AG09309 (cell line): ENCODE results near the gene ALDH5A1.

Source experiments
- DNase-seq: peaks from one replicate; pipeline ENCODE4 v3.0.0-alpha.2; 2010; ENCODE audit warnings: low read depth
- H3K4me3 ChIP-seq: 2 replicates; pipeline ENCODE4 v1.5.1; 2011; ENCODE audit warnings: mild to moderate bottlenecking, low read depth, low read length, moderate library complexity; ENCODE audit not compliant: control insufficient read depth
- TF ChIP-seq, protein P1 (sequence below): IDR thresholded peaks from 2 replicates; pipeline ENCODE4 v1.5.1; 2011; ENCODE audit warnings: mild to moderate bottlenecking, low read depth, low read length, inconsistent platforms; ENCODE audit not compliant: insufficient read depth, control insufficient read depth; ENCODE audit errors: missing control alignments

ALDH5A1 gene

DNA sequence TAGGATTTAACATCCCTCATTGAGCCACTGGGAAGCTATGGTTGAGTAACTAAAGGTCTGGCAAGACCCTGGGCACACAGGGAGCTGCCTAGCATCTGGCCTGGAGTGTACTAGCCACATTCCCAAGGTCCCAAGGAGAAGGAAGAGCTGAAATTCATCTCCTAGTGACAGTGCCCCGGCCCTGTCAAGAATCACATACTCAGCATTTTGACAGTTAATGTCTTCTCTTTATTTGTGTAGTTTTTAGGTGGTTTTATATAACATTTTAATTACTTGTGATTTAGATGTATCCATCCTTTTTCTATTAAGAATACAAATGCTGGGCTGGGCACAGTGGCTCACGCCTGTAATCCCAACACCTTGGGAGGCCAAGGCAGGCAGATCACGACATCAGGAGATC lies 40.4 kb downstream of the ALDH5A1 start:
- TF ChIP-seq, protein P1, sequence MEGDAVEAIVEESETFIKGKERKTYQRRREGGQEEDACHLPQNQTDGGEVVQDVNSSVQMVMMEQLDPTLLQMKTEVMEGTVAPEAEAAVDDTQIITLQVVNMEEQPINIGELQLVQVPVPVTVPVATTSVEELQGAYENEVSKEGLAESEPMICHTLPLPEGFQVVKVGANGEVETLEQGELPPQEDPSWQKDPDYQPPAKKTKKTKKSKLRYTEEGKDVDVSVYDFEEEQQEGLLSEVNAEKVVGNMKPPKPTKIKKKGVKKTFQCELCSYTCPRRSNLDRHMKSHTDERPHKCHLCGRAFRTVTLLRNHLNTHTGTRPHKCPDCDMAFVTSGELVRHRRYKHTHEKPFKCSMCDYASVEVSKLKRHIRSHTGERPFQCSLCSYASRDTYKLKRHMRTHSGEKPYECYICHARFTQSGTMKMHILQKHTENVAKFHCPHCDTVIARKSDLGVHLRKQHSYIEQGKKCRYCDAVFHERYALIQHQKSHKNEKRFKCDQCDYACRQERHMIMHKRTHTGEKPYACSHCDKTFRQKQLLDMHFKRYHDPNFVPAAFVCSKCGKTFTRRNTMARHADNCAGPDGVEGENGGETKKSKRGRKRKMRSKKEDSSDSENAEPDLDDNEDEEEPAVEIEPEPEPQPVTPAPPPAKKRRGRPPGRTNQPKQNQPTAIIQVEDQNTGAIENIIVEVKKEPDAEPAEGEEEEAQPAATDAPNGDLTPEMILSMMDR, result no peak
- DNase-seq, result no peak
- no peak overlapping the region for H3K4me3 ChIP-seq

DNA sequence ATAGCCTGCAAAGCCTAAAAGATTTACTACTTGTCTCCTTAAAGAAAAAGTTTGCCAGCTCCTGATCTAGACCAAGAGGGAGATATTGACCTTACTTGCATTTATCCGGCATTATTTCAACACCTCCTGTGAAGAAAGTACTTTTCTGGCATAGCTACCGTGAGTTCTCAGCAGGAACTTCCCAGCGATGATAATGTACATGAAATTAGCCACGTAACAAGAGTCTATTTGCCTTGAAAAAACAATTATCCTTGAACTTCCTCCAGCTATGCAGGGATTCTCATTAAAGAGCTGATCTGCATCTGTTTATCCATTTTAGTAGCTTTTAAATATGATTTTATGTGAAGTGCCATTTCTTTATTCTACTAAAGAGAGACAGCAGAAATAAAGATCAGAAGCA lies 41.7 kb downstream of the ALDH5A1 start:
- TF ChIP-seq, protein P1, result no peak
- DNase-seq, result no peak
- H3K4me3 ChIP-seq, result no peak overlapping the region

GRCh38 chr6:24537082-24537699 lies 42.4 kb downstream of the ALDH5A1 start:
- no peak overlapping the region for H3K4me3 ChIP-seq
- TF ChIP-seq, protein P1, result no peak
- DNase-seq, result no peak

DNA sequence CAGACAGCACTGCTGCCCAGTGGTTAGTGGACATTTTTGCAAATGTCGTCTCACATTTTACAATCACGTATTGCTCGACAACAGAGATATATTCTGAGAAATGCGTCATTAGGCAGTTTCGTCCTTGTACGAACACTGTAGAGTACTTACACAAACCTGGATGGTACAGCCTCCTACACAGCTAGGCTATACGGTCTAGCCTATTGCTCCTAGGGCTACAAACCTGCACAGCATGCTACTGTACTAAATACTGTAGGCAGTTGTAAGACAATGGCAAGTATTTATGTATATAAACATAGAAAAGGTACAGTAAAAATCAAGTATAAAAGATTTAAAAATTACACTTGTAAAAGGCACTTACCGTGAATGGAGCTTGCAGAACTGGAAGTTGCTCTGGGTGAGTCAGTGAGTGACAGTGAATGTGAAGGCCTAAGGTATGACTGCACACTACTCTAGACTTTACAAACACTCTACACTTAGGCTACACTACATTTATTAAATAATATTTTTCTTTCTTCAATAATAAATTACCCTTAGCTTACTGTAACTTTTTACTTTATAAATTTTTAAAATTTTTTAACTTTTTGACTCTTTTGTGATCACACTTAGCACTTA lies 43.1 kb downstream of the ALDH5A1 start:
- no peak for DNase-seq
- TF ChIP-seq, protein P1, result no peak
- H3K4me3 ChIP-seq, result no peak overlapping the region

- no peak for DNase-seq
- H3K4me3 ChIP-seq, result no peak overlapping the region
- TF ChIP-seq, protein P1, result no peak
These were observed 44.6 kb downstream of the ALDH5A1 start for GRCh38 chr6:24539416-24539815.

DNA sequence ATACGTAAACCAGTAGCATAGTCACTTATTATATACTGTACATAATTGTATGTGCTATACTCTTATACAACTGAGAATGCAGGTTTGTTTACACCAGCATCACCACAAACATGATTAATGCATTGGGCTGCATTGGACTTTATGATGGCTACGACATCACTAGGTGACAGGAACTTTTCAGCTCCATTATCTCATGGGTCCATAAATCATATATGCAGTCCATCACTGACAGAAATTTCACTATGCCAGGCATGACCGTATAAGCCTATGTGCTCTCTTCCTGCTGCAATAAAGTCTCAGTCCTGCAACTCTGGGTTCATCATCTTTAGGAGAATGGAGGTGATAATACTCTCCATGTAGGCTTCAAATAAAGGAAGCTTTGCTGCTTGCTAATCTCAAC lies 45.4 kb downstream of the ALDH5A1 start:
- TF ChIP-seq, protein P1, result no peak
- H3K4me3 ChIP-seq, result no peak overlapping the region
- no peak for DNase-seq

DNA sequence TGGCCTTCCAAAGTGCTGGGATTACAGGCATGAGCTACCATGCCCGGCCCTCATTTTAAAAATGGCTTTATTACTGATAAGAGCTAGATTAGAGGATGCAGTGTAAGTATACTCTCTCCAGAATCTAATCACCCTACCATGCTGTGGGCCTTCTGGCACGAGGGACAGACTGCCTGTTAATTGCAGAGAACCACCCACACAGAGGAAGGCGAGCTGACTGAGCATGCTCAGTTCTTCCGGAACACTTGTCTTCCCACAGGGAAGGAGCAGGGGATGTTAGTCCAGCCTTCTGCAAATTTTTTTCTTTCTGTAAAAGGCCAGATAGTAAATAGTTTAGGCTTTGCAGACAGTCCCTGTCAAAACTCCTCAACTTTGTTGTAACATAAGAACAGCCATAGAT lies 48.9 kb downstream of the ALDH5A1 start:
- DNase-seq, result no peak
- TF ChIP-seq, protein P1, result no peak
- H3K4me3 ChIP-seq, result no peak overlapping the region
